Hepatocyte (in vitro differentiated cells): ENCODE data around the gene PPM1H. TPM values are rescaled to one million over a fixed set of nuclear protein-coding genes. Genes with fewer than 3 reads are reported as not detected.

Experiments
- DNase-seq: peaks from one replicate; pipeline ENCODE4 v3.0.0-alpha.2; 2016; ENCODE audit warnings: low spot score
- H2AFZ ChIP-seq: fragments of 200-600 bp; sonication (generic); 2 replicates; pipeline ENCODE4 v1.6.0; 2016; ENCODE audit warnings: antibody characterized with exemption, mild to moderate bottlenecking
- H3K27ac ChIP-seq: fragments of 200-600 bp; sonication (generic); 2 replicates; pipeline ENCODE4 v1.5.1; 2016; ENCODE audit warnings: mild to moderate bottlenecking
- H3K27me3 ChIP-seq: fragments of 200-600 bp; sonication (generic); 2 replicates; pipeline ENCODE4 v1.6.1; 2016
- H3K36me3 ChIP-seq: fragments of 200-600 bp; sonication (generic); replicated peaks from 2 replicates; pipeline ENCODE4 v1.5.1; 2016; ENCODE audit warnings: low read depth; ENCODE audit not compliant: insufficient read depth
- H3K4me1 ChIP-seq: fragments of 200-600 bp; sonication (generic); 2 replicates; pipeline ENCODE4 v1.5.1; 2016; ENCODE audit warnings: mild to moderate bottlenecking, moderate library complexity; ENCODE audit not compliant: insufficient read depth
- H3K4me2 ChIP-seq: fragments of 200-600 bp; sonication (generic); 2 replicates; pipeline ENCODE4 v1.6.0; 2016
- H3K4me3 ChIP-seq: fragments of 200-600 bp; sonication (generic); 2 replicates; pipeline ENCODE4 v1.5.1; 2016; ENCODE audit warnings: mild to moderate bottlenecking
- H3K79me2 ChIP-seq: fragments of 200-600 bp; sonication (generic); 2 replicates; pipeline ENCODE4 v1.6.0; 2017; ENCODE audit warnings: mild to moderate bottlenecking
- H3K9me2 ChIP-seq: fragments of 200-600 bp; sonication (generic); replicated peaks from 2 replicates; pipeline ENCODE4 v1.6.0; 2017; ENCODE audit warnings: mild to moderate bottlenecking; ENCODE audit not compliant: insufficient read depth
- H3K9me3 ChIP-seq: fragments of 200-600 bp; sonication (generic); 2 replicates; pipeline ENCODE4 v1.5.1; 2016; ENCODE audit warnings: low read depth, mild to moderate bottlenecking
- H4K20me1 ChIP-seq: fragments of 200-600 bp; sonication (generic); 2 replicates; pipeline ENCODE4 v1.6.0; 2016; ENCODE audit warnings: mild to moderate bottlenecking; ENCODE audit not compliant: insufficient read depth, poor library complexity, severe bottlenecking
- EZH2 ChIP-seq: fragments of 200-600 bp; sonication (generic); IDR thresholded peaks from 2 replicates; pipeline ENCODE4 v1.6.1; 2016; ENCODE audit warnings: antibody characterized with exemption, mild to moderate bottlenecking, borderline replicate concordance
- EZH2phosphoT487 ChIP-seq: fragments of 200-600 bp; sonication (generic); IDR thresholded peaks from one replicate; pipeline ENCODE4 v1.6.1; 2018; ENCODE audit warnings: antibody characterized with exemption, mild to moderate bottlenecking, low read depth, moderate library complexity; ENCODE audit not compliant: unreplicated experiment, severe bottlenecking
- WGBS: methylation state at CpG from one replicate; pipeline ENCODE4 v1.1.6; 2016; ENCODE audit warnings: low lambda C conversion rate; ENCODE audit errors: missing lambda C conversion rate; 5-methylcytosine and 5-hydroxymethylcytosine counted together
- polyA plus RNA-seq: library from polyadenylated mRNA; unstranded; fragments of >200 nt; fragmentation: Nextera tagmentation; extraction: Ambion mirVana; gene quantifications from 2 replicates; pipeline ENCODE4 v1.2.1, GENCODE V29; 2016
- total RNA-seq: library from RNA; depleted of rRNA; stranded (reverse); fragments of >200 nt; gene quantifications from 2 replicates; pipeline ENCODE4 v1.2.3, GENCODE V29; 2014
- TF ChIP-seq, protein P1 (sequence below): fragments of 200-600 bp; sonication (generic); IDR thresholded peaks from 2 replicates; pipeline ENCODE4 v1.5.1; 2016; ENCODE audit warnings: antibody characterized with exemption, mild to moderate bottlenecking; ENCODE audit not compliant: poor library complexity

PPM1H gene
- total and polyA plus RNA-seq, 2 experiments from 2014 or later = 9.2 to 21.8 TPM

DNA sequence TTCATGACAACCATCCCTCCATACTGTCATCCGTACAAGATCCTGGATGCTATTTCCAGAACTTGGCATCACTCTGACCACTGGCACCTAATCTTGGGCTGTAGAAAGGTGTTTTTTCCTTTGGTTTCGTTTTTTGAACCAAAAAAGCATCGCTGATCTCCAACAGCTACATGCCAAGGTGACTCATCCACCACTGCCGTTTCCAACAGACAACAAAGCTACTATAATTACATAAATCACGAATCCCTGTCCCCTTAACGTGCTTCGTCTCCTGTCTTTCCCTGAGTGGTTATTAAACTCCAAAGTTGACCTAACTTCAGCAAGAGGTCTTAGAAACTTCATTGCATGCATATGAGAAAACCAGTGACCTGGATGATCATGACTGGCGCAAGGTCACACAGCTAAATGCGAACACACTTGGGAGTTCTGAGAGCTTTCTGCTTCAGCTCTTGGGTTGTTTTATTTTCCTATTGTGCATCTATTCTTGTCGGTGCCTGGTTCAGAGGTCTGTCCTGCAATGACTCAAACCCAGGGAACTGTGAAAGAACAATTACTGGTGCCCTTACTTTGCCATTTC is 99.9 kb downstream of the PPM1H start:
- Histone ChIP-seq H3K9me3 (no peaks in the 10 kb centered on the region), H3K79me2 (peaks cover 20% of the 10 kb centered on the region), H3K36me3 (no peaks in the 10 kb centered on the region), H3K27me3 (no peaks in the 10 kb centered on the region), H3K4me3 (no peak overlapping the region), H3K4me1 (peaks cover 7% of the 10 kb centered on the region), H3K4me2 (no peak overlapping the region), H2AFZ (no peak overlapping the region), H3K27ac (no peak overlapping the region), H4K20me1 (no peaks in the 10 kb centered on the region), H3K9me2 (no peaks in the 10 kb centered on the region)
- no peak for DNase-seq
- 70% methylated on average over 10 of the region's 10 CpGs for WGBS
- TF ChIP-seq EZH2 (no peak), EZH2phosphoT487 (no peak)
- TF ChIP-seq, protein P1, sequence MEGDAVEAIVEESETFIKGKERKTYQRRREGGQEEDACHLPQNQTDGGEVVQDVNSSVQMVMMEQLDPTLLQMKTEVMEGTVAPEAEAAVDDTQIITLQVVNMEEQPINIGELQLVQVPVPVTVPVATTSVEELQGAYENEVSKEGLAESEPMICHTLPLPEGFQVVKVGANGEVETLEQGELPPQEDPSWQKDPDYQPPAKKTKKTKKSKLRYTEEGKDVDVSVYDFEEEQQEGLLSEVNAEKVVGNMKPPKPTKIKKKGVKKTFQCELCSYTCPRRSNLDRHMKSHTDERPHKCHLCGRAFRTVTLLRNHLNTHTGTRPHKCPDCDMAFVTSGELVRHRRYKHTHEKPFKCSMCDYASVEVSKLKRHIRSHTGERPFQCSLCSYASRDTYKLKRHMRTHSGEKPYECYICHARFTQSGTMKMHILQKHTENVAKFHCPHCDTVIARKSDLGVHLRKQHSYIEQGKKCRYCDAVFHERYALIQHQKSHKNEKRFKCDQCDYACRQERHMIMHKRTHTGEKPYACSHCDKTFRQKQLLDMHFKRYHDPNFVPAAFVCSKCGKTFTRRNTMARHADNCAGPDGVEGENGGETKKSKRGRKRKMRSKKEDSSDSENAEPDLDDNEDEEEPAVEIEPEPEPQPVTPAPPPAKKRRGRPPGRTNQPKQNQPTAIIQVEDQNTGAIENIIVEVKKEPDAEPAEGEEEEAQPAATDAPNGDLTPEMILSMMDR = no peak

DNA sequence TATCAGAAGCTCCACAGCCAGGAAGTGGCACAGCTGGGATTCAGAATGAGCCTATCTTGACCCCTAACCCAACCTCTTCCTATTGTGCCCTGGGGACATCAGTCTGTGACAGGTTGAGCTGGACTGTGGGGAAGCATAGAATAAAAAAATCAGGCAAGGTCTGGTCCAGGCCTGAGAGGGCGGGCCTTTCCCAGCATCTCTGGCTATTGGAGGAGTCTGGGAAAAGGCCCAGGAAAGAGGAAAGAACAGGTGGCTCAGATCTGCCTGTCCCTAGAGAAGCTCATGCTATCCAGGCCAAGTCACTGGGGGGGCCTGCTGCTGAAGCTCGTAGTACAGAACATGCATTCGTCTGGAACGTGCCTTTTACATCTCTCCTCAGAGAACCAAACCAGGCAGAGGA is 100.5 kb downstream of the PPM1H start:
- Histone ChIP-seq H3K36me3 (no peaks in the 10 kb centered on the region), H4K20me1 (no peaks in the 10 kb centered on the region), H3K9me3 (no peaks in the 10 kb centered on the region), H3K4me1 (peaks cover 7% of the 10 kb centered on the region), H3K79me2 (peaks cover 20% of the 10 kb centered on the region), H3K27me3 (no peaks in the 10 kb centered on the region), H3K4me2 (no peak overlapping the region), H3K4me3 (no peak overlapping the region), H3K9me2 (no peaks in the 10 kb centered on the region), H2AFZ (no peak overlapping the region), H3K27ac (no peak overlapping the region)
- 92% methylated on average over 4 of the region's 4 CpGs for WGBS
- DNase-seq = no peak
- TF ChIP-seq EZH2phosphoT487 (no peak), EZH2 (no peak)
- TF ChIP-seq, protein P1 = no peak

GRCh38 chr12:62833634-62834033 is 101.3 kb downstream of the PPM1H start:
- TF ChIP-seq, protein P1 = no peak
- TF ChIP-seq EZH2 = no peak
- TF ChIP-seq EZH2phosphoT487 = no peak
- no peak overlapping the region for H2AFZ ChIP-seq
- H4K20me1 ChIP-seq = no peaks in the 10 kb centered on the region
- H3K9me3 ChIP-seq = no peaks in the 10 kb centered on the region
- no peak overlapping the region for H3K27ac ChIP-seq
- WGBS = 89% methylated on average over 6 of the region's 6 CpGs
- H3K27me3 ChIP-seq = no peaks in the 10 kb centered on the region
- no peak for DNase-seq
- H3K4me2 ChIP-seq = no peak overlapping the region
- no peaks in the 10 kb centered on the region for H3K36me3 ChIP-seq
- peaks cover 7% of the 10 kb centered on the region for H3K4me1 ChIP-seq
- peaks cover 16% of the 10 kb centered on the region for H3K79me2 ChIP-seq
- H3K4me3 ChIP-seq = no peak overlapping the region
- H3K9me2 ChIP-seq = no peaks in the 10 kb centered on the region

- H4K20me1 ChIP-seq = no peaks in the 10 kb centered on the region
- H3K27me3 ChIP-seq = no peaks in the 10 kb centered on the region
- no peaks in the 10 kb centered on the region for H3K9me3 ChIP-seq
- no peaks in the 10 kb centered on the region for H3K36me3 ChIP-seq
- no peaks in the 10 kb centered on the region for H3K9me2 ChIP-seq
- TF ChIP-seq, protein P1 = no peak
- no peak for TF ChIP-seq EZH2phosphoT487
- no peak for TF ChIP-seq EZH2
- H3K79me2 ChIP-seq = peaks cover 16% of the 10 kb centered on the region
- no peak overlapping the region for H3K4me3 ChIP-seq
- H3K4me2 ChIP-seq = peak overlapping the region; percentile 66
- WGBS = 42% methylated on average over 3 of the region's 3 CpGs
- peaks cover 7% of the 10 kb centered on the region for H3K4me1 ChIP-seq
- DNase-seq = peak; percentile 46
- peak overlapping the region; percentile 20 for H2AFZ ChIP-seq
- peak overlapping the region; percentile 65 for H3K27ac ChIP-seq
Observed at GRCh38 chr12:62832558-62832957, 102.4 kb downstream of the PPM1H start.
